Stimulated activated CD4-positive, alpha-beta T cell treated with anti-CD3 and anti-CD28 coated beads, Interleukin-2, amount 100 ng/mL, for 4 hours (primary cell): ENCODE data around the gene MS4A4A.
A peak's percentile ranks its signal among the peaks of the same experiment; 100 is the strongest.

Experiments used
- DNase-seq: peaks from one replicate; pipeline ENCODE4 v3.0.0-alpha.2; 2020; ENCODE audit warnings: low read depth

MS4A4A gene

GRCh38 chr11:60303661-60304060 is 23.2 kb downstream of the MS4A4A start:
- DNase-seq: no peak

DNA sequence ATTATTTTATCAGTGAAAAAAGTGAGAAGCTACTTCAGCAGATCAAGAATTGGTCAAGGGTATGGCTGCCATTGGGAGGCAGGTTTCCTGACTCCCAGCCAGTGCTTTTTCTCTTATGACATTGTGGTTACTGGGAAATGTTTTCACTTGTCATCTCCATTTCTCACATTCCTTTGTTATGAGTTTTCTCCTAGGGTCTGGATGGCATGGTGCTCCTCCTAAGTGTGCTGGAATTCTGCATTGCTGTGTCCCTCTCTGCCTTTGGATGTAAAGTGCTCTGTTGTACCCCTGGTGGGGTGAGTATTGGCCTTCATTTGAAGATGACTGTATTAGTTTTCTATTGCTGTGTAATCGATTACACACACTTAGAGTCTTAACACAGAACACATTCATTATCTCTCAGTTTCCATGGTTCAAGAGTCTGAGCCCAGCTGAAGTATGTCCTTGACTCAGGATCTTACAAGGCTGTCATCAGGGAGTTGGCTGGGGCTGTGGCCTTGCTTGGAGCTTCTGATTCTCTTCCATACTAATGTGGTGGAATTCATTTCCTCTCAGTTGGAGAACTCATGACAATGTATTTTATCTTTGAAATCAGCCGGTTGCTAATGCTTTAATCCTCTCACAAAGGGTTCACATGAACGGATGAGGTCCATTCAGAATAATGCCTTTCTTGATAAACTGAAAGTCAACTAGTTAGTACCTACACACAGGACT is 25.6 kb downstream of the MS4A4A start:
- no peak for DNase-seq

GRCh38 chr11:60307507-60308195 is 27.2 kb downstream of the MS4A4A start:
- no peak for DNase-seq

GRCh38 chr11:60310407-60310998 is 30.0 kb downstream of the MS4A4A start:
- no peak for DNase-seq

DNA sequence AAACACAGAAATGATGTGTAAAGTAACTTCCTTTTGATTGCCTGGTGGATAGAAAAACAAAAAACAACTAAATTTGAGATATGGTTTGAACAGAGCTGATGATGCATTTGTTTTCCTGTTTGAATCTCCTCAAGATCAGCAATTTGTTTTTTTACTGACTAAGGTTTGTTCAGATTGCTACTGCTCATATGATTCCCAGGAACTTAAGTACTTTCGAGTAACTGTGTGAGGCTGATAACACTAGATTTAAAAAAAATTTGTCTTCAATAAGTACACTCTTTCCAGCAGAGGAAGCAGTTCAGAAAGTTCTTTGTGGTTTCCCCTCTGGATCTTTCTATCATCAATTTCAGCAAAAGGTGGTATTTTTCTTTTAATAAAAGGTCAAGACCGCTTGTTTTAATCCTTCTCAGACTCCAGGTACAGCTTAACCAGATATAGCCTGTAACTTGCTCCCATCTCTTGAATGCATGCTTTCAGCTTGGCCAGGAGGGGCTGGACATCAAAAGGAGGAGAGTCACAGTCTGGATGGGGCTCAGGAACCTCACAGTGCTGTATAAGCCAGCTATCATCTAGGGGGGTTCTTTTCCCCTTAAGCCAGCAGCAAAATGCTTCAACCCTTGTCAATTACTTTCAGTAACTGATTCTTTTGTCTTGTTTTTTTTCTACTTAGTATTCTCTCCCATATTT is 34.3 kb downstream of the MS4A4A start:
- DNase-seq: no peak

DNA sequence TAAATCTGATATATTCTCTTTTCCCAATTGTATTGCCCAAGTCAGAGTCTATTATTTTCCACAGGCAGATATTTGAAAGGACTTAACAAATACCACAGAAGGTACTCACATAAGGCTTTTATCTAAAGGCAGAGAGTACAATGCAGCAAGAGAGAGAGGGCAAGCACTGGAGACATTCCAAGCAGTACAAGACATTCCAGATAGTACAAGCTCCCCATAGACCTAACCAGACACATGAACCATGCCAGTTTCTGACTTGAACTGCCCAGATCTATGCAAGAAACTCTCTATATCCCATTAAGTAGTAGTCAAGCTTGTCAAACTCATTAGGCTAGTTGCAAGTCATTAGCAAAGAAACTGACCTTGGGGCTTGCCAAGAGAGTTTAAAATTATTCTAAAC is 35.4 kb downstream of the MS4A4A start:
- no peak for DNase-seq

DNA sequence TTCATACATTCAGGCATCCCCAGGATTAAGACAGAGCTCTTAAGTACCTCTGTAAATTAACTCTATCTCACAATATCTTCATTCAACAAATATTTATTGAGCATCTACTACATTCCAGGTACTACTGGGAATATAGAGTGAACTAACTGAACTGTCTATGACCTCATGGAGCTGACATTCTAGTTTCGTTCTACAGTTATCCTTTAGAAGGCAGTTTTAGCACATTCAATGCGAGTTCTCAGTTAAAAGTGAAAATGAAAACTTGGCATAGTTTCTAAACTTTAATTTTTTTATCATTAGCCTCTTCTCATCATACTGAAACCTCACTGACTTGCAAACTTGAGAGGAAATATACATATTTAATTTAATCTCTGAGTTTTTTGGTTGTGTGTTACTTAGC is 35.9 kb downstream of the MS4A4A start:
- no peak for DNase-seq

- no peak for DNase-seq
Observed at GRCh38 chr11:60318726-60319125, 38.3 kb downstream of the MS4A4A start.

DNA sequence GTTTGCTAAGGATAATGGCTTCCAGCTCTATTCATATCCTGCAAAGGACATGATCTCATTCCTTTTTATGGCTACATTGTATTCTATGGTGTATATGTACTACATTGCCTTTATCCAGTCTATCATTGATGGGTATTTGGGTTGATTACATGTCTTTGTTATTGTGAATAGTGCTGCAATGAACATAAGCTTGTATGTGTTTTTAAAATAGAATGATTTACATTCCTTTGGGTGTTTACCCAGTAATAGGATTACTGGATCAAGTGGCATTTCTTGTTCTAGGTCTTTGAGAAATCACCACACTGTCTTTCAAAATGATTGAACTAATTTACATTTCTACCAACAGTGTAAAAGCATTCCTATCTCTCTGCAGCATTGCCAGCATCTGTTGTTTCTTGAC is 40.6 kb downstream of the MS4A4A start:
- DNase-seq: no peak

GRCh38 chr11:60326955-60327354 is 46.5 kb downstream of the MS4A4A start, which contains the start of gene MS4A6E:
Gene MS4A6E (plus strand): TSS chr11:60327255. CDS start chr11:60334896, 7,641 bp downstream.
- DNase-seq: no peak

- DNase-seq: no peak
Observed at GRCh38 chr11:60328460-60328859, 48.0 kb downstream of the MS4A4A start.

DNA sequence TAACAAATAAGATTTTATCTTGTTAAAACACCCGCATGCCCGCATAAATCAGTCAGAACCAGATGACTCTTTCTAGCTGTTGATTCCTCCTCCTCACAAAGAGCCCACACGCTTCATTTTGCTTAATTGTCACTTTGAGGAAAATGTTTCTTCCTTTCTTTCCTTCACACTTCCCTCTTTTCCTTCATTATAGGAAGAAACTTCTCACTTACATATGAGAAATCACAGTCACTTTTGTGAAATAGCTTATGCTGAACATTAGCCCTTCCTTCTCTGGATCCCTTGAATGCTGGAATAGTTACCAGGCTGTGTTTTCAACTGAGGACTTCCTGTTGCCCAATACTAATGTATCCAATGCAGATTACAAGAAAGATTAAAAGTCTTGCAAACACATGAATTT is 52.4 kb downstream of the MS4A4A start:
- DNase-seq: no peak

- DNase-seq: peak; percentile 27
Observed at GRCh38 chr11:60334005-60334620, 53.6 kb downstream of the MS4A4A start.

DNA sequence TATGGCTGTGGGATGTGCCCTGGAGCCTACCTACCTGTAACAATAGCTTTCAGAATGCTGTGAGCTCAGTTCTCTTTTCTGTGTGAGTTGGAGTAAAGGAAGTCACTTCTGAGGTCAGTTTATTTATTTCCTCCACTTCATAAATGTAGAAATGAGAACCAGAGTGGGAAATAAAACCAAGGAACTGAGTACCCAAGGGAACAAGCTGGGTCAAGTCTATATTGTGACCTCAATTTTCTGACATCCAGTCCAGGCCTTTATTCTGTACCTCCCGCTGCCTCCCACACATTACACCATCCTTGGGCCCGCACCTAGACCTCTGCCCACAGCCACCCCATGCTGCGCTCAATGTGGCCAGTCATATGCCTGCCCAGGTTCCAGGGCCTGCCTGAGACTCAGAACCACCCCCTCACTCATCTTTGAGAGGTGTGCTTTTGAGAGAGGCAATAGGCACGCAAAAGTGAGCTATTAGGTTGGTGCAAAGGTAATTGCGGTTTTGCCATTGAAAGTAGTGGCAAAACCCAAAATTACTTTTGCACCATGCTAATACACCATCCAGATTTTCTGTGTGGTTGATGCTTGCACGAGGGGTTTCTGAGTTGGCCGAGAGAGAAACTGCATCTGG is 56.4 kb downstream of the MS4A4A start:
- DNase-seq: no peak

GRCh38 chr11:60338053-60338452 is 57.6 kb downstream of the MS4A4A start:
- no peak for DNase-seq

GRCh38 chr11:60339356-60339755 is 58.9 kb downstream of the MS4A4A start:
- no peak for DNase-seq

DNA sequence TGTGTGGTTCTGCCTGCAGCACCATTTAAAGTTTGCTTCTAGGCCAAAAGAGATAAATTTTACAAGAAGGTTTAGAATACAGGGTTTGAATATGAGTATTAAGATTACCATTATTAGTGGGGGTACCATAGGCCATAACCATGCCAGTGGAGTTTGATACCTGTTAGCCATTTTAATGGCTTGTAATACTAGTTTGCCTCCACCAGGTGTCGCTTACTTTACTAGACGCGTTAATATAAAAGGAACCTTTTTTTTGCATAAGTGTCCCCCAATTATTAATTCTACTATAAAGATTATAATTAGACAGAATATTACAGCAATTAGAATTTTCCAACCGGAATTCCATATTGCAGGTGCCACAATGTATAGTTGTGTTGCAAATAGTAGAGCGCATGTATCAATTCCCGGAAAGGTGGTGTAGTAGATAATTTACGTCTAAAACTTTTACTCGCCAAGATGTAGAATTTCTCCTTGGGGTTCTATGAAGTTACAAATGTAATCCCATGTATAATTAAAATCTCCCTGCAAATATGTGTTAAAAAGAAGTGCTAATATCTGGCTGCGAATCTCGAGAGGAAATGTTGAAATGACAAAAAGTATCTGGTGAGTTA is 62.7 kb downstream of the MS4A4A start:
- no peak for DNase-seq

DNA sequence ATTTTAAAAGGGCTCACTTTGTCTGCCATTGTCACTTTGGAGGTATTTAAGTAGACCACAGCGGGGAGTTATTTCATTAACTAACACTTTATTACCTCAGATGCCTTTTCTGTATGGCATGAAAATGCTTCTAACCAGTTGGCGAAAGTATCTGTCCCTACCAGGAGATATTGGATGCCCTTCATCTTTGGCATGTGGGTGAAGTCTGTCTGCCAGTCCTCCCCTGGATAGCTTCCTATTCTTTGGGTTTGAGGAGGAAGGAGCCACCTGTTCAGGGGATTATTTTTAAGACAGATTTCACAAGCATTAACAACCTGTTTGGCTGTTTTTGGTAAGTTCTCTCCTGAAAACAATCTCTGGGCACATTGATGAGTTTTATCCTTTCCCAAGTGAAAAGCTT is 63.7 kb downstream of the MS4A4A start:
- no peak for DNase-seq

GRCh38 chr11:60345489-60345888 is 65.0 kb downstream of the MS4A4A start:
- no peak for DNase-seq

- DNase-seq: no peak
Observed at GRCh38 chr11:60347084-60347797, 66.8 kb downstream of the MS4A4A start.

GRCh38 chr11:60348116-60348515 is 67.7 kb downstream of the MS4A4A start:
- DNase-seq: no peak
